SK-N-SH treated with all-trans-retinoic acid at 6 μM for 48 hours (cell line): ENCODE measurements around the gene PLXNA4.
A peak's percentile ranks its signal among the peaks of the same experiment; 100 is the strongest.

ENCODE experiments used
- ATAC-seq: fragments of 200-7000 bp; cut with Tn5 transposase; 3 replicates; pipeline ENCODE4 v1.9.1; 2020; ENCODE audit warnings: mild to moderate bottlenecking, moderate library complexity
- ARNTL ChIP-seq: fragments of 450-650 bp; formaldehyde crosslinking; IDR thresholded peaks from 2 replicates; pipeline ENCODE4 v1.5.0; 2020; ENCODE audit warnings: low read depth, mild to moderate bottlenecking, moderate library complexity, borderline replicate concordance
- BACH2 ChIP-seq: fragments of 250-450 bp; sonication (Bioruptor Pico); IDR thresholded peaks from 2 replicates; pipeline ENCODE4 v1.9.0; 2021; ENCODE audit warnings: mild to moderate bottlenecking, borderline replicate concordance
- CREB5 ChIP-seq: fragments of 250-450 bp; sonication (Bioruptor Pico); IDR thresholded peaks from 2 replicates; pipeline ENCODE4 v1.5.1; 2020; ENCODE audit warnings: low read depth, mild to moderate bottlenecking, moderate library complexity
- CSDC2 ChIP-seq: fragments of 250-450 bp; sonication (Bioruptor Pico); IDR thresholded peaks from 2 replicates; pipeline ENCODE4 v1.5.0; 2020; ENCODE audit warnings: mild to moderate bottlenecking, moderate library complexity
- CSRNP3 ChIP-seq: fragments of 250-450 bp; sonication (Bioruptor Pico); IDR thresholded peaks from 2 replicates; pipeline ENCODE4 v1.5.1; 2021; ENCODE audit warnings: mild to moderate bottlenecking, moderate library complexity
- ESRRG ChIP-seq: fragments of 250-450 bp; sonication (Bioruptor Pico); IDR thresholded peaks from 2 replicates; pipeline ENCODE4 v1.6.1; 2021; ENCODE audit warnings: mild to moderate bottlenecking
- GLIS3 ChIP-seq: fragments of 250-450 bp; sonication (Bioruptor Pico); IDR thresholded peaks from 2 replicates; pipeline ENCODE4 v1.5.0; 2020; ENCODE audit warnings: mild to moderate bottlenecking, moderate library complexity
- ISL1 ChIP-seq: fragments of 250-450 bp; sonication (Bioruptor Pico); IDR thresholded peaks from 2 replicates; pipeline ENCODE4 v2.1.2; 2022; ENCODE audit warnings: mild to moderate bottlenecking, moderate library complexity
- OSR1 ChIP-seq: fragments of 250-450 bp; sonication (Bioruptor Pico); IDR thresholded peaks from 2 replicates; pipeline ENCODE4 v1.8.0; 2022; ENCODE audit warnings: moderate library complexity, mild to moderate bottlenecking, inconsistent platforms
- PATZ1 ChIP-seq: fragments of 250-450 bp; sonication (Bioruptor Pico); IDR thresholded peaks from 2 replicates; pipeline ENCODE4 v1.8.0; 2020; ENCODE audit warnings: mild to moderate bottlenecking, moderate library complexity, borderline replicate concordance
- PPARA ChIP-seq: fragments of 250-450 bp; sonication (Bioruptor Pico); IDR thresholded peaks from 2 replicates; pipeline ENCODE4 v1.5.0; 2020; ENCODE audit warnings: mild to moderate bottlenecking, borderline replicate concordance
- RARB ChIP-seq: fragments of 250-450 bp; sonication (Bioruptor Pico); IDR thresholded peaks from 2 replicates; pipeline ENCODE4 v1.8.0; 2021; ENCODE audit warnings: mild to moderate bottlenecking, moderate library complexity
- SNAI2 ChIP-seq: fragments of 250-450 bp; sonication (Bioruptor Pico); IDR thresholded peaks from 2 replicates; pipeline ENCODE4 v1.5.0; 2020; ENCODE audit warnings: mild to moderate bottlenecking, moderate library complexity
- TCF4 ChIP-seq: fragments of 250-450 bp; sonication (Bioruptor Pico); IDR thresholded peaks from 2 replicates; pipeline ENCODE4 v1.8.0; 2021; ENCODE audit warnings: mild to moderate bottlenecking, moderate library complexity, borderline replicate concordance
- ZC3H10 ChIP-seq: fragments of 250-450 bp; sonication (Bioruptor Pico); IDR thresholded peaks from 2 replicates; pipeline ENCODE4 v1.5.1; 2021; ENCODE audit warnings: mild to moderate bottlenecking, moderate library complexity
- ZFP3 ChIP-seq: fragments of 250-450 bp; sonication (Bioruptor Pico); IDR thresholded peaks from 2 replicates; pipeline ENCODE4 v1.5.0; 2020; ENCODE audit warnings: mild to moderate bottlenecking, moderate library complexity
- ZNF565 ChIP-seq: fragments of 450-650 bp; formaldehyde crosslinking; conservative IDR thresholded peaks from 2 replicates; pipeline ENCODE4 v1.5.0; 2020; ENCODE audit warnings: low read depth, mild to moderate bottlenecking, moderate library complexity
- ZNF70 ChIP-seq: fragments of 450-650 bp; formaldehyde crosslinking; IDR thresholded peaks from 2 replicates; pipeline ENCODE4 v1.5.0; 2020; ENCODE audit warnings: mild to moderate bottlenecking, moderate library complexity
- ZNF8 ChIP-seq: fragments of 450-650 bp; formaldehyde crosslinking; IDR thresholded peaks from 2 replicates; pipeline ENCODE4 v1.5.0; 2020; ENCODE audit warnings: mild to moderate bottlenecking, moderate library complexity
- TF ChIP-seq, protein P1 (sequence below): fragments of 250-450 bp; sonication (Bioruptor Pico); IDR thresholded peaks from 2 replicates; pipeline ENCODE4 v1.5.0; 2020; ENCODE audit warnings: mild to moderate bottlenecking, moderate library complexity
- TF ChIP-seq, protein P2 (sequence below): fragments of 250-450 bp; sonication (Bioruptor Pico); IDR thresholded peaks from 2 replicates; pipeline ENCODE4 v1.8.0; 2021; ENCODE audit warnings: low read depth, mild to moderate bottlenecking, moderate library complexity, borderline replicate concordance

The PLXNA4 gene

DNA sequence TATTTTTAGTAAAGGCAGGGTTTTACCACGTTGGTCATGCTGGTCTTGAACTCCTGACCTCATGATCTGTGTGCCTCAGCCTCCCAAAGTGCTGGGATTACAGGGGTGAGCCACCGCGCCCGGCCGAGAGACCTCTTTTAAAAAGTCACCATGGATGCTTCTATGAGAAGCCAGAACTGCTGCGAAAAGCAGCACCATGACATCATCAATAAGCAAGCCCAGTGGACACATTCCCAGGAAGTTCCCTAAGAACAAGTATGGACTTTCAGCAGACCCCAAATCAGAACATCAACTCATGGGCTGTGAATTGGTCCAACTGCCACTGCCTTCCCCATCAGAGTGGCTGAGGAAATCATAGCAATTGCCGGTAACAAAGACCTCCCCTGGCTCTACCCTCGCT lies 93.4 kb downstream of the PLXNA4 start:
- TF ChIP-seq RARB (no peak), ZNF565 (CRISPR knock-in tag) (no peak), ISL1 (CRISPR knock-in tag) (no peak), ZFP3 (CRISPR knock-in tag) (no peak), BACH2 (CRISPR knock-in tag) (no peak), ESRRG (no peak), CSDC2 (CRISPR knock-in tag) (no peak), PPARA (CRISPR knock-in tag) (no peak), ZNF70 (CRISPR knock-in tag) (no peak), ARNTL (CRISPR knock-in tag) (no peak), ZC3H10 (CRISPR knock-in tag) (no peak), OSR1 (CRISPR knock-in tag) (no peak), GLIS3 (CRISPR knock-in tag) (no peak), ZNF8 (no peak), SNAI2 (CRISPR knock-in tag) (no peak)
- TF ChIP-seq, protein P1, sequence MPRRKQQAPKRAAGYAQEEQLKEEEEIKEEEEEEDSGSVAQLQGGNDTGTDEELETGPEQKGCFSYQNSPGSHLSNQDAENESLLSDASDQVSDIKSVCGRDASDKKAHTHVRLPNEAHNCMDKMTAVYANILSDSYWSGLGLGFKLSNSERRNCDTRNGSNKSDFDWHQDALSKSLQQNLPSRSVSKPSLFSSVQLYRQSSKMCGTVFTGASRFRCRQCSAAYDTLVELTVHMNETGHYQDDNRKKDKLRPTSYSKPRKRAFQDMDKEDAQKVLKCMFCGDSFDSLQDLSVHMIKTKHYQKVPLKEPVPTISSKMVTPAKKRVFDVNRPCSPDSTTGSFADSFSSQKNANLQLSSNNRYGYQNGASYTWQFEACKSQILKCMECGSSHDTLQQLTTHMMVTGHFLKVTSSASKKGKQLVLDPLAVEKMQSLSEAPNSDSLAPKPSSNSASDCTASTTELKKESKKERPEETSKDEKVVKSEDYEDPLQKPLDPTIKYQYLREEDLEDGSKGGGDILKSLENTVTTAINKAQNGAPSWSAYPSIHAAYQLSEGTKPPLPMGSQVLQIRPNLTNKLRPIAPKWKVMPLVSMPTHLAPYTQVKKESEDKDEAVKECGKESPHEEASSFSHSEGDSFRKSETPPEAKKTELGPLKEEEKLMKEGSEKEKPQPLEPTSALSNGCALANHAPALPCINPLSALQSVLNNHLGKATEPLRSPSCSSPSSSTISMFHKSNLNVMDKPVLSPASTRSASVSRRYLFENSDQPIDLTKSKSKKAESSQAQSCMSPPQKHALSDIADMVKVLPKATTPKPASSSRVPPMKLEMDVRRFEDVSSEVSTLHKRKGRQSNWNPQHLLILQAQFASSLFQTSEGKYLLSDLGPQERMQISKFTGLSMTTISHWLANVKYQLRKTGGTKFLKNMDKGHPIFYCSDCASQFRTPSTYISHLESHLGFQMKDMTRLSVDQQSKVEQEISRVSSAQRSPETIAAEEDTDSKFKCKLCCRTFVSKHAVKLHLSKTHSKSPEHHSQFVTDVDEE (CRISPR knock-in tag): no peak
- no peak for ATAC-seq

DNA sequence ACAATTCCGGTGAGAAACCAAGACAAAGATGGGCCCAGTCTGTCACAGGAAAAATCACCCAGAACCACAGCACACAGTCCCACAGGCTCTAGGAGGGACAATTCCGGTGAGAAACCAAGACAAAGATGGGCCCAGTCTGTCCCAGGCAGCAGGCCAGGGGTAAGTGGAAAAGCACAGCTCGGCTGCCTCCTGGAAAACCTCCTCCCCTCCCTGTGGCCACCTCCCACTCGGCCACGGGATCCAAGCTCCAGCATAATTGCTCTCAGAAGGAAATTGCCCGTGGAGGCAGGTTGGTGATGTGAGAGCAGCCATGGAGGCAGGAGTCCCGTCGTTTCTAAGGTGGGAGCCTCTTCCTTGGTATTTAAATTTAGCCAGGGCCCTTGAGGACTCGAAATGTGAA lies 95.7 kb downstream of the PLXNA4 start:
- no peak for ATAC-seq
- TF ChIP-seq ZNF70 (CRISPR knock-in tag) (no peak), ESRRG (no peak), GLIS3 (CRISPR knock-in tag) (no peak), BACH2 (CRISPR knock-in tag) (no peak), TCF4 (CRISPR knock-in tag) (no peak), ZFP3 (CRISPR knock-in tag) (no peak), CREB5 (CRISPR knock-in tag) (no peak), ISL1 (CRISPR knock-in tag) (no peak), OSR1 (CRISPR knock-in tag) (no peak), CSDC2 (CRISPR knock-in tag) (no peak), ZNF8 (no peak), RARB (no peak), ZNF565 (CRISPR knock-in tag) (no peak), PPARA (CRISPR knock-in tag) (no peak)
- TF ChIP-seq, protein P1 (CRISPR knock-in tag): no peak

GRCh38 chr7:132476541-132476940 lies 99.7 kb downstream of the PLXNA4 start:
- peak; percentile 44; the same call in 1 of the 3 replicates for ATAC-seq
- TF ChIP-seq RARB (no peak), ISL1 (CRISPR knock-in tag) (peak; percentile 98), ZNF8 (peak; percentile 53; the same call in 1 of the 2 replicates), OSR1 (CRISPR knock-in tag) (no peak), CSDC2 (CRISPR knock-in tag) (no peak), SNAI2 (CRISPR knock-in tag) (peak; percentile 88), ZNF70 (CRISPR knock-in tag) (no peak), PATZ1 (CRISPR knock-in tag) (peak; percentile 91; the same call in 1 of the 2 replicates), ZNF565 (CRISPR knock-in tag) (no peak), CSRNP3 (CRISPR knock-in tag) (peak; percentile 68; the same call in 1 of the 2 replicates), TCF4 (CRISPR knock-in tag) (peak; percentile 98)
- TF ChIP-seq, protein P2, sequence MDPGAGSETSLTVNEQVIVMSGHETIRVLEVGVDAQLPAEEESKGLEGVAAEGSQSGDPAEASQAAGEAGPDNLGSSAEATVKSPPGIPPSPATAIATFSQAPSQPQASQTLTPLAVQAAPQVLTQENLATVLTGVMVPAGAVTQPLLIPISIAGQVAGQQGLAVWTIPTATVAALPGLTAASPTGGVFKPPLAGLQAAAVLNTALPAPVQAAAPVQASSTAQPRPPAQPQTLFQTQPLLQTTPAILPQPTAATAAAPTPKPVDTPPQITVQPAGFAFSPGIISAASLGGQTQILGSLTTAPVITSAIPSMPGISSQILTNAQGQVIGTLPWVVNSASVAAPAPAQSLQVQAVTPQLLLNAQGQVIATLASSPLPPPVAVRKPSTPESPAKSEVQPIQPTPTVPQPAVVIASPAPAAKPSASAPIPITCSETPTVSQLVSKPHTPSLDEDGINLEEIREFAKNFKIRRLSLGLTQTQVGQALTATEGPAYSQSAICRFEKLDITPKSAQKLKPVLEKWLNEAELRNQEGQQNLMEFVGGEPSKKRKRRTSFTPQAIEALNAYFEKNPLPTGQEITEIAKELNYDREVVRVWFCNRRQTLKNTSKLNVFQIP (CRISPR knock-in tag): peak; percentile 57; the same call in 1 of the 2 replicates
- TF ChIP-seq, protein P1 (CRISPR knock-in tag): peak; percentile 88
